Cardiac ventricle fibroblast (primary cell): ENCODE data around the gene MARCHF5. TPM values are rescaled to one million over a fixed set of nuclear protein-coding genes. Genes with fewer than 3 reads are reported as not detected.

Experiments used
- total RNA-seq: library from RNA; depleted of rRNA; stranded (reverse); fragments of >200 nt; gene quantifications from 2 replicates; pipeline ENCODE4 v1.2.3, GENCODE V29; 2015

MARCHF5 gene, protein sequence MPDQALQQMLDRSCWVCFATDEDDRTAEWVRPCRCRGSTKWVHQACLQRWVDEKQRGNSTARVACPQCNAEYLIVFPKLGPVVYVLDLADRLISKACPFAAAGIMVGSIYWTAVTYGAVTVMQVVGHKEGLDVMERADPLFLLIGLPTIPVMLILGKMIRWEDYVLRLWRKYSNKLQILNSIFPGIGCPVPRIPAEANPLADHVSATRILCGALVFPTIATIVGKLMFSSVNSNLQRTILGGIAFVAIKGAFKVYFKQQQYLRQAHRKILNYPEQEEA
- total RNA-seq = 14.9 and 20.2 TPM in 2 replicates

GRCh38 chr10:92290837-92291615, at the start of gene MARCHF5, which contains the start of gene CPEB3:
MARCHF5 (plus strand) TSS chr10:92291167; CDS start chr10:92291495, 328 bp downstream.
CPEB3 (minus strand) TSS chr10:92291078; CDS start chr10:92240350, 50,728 bp downstream.

Other genes starting within 250 kb of the MARCHF5 start
- 0.75 and 1.7 TPM in 2 replicates for gene CPEB3, start 89 bp upstream of the MARCHF5 start, total RNA-seq